Gastroesophageal sphincter (tissue), 4 donors: Measurements from ENCODE around the gene APPBP2. TPM values are rescaled to one million over a fixed set of nuclear protein-coding genes. Genes with fewer than 3 reads are reported as not detected.
"Not testable (repeated sequence)": the region's sequence is repeated elsewhere in the genome, so short reads cannot be mapped to it uniquely, and the experiment has no call there.

Source experiments
- ATAC-seq: fragments of 150-250 bp; one replicate; pipeline ENCODE4 v1.9.1; 2016; ENCODE audit warnings: mild to moderate bottlenecking, moderate library complexity
- H3K27ac ChIP-seq, 4 donors: fragments of 200-600 bp; sonication (generic) in 3 of 4; 1 replicate in 3 of 4; 2 replicates in 1 of 4; pipeline ENCODE4 v1.5.1; 2016 to 2019
- H3K27me3 ChIP-seq: fragments of 200-600 bp; sonication (generic); one replicate; pipeline ENCODE4 v1.5.1; 2019
- H3K36me3 ChIP-seq, 2 donors: fragments of 200-600 bp; sonication (generic); one replicate each; pipeline ENCODE4 v1.5.1; 2019; ENCODE audit warnings: control low read depth in 1 of 2
- H3K4me1 ChIP-seq, 3 donors: fragments of 200-600 bp; sonication (generic); 1 replicate in 2 of 3; 2 replicates in 1 of 3; pipeline ENCODE4 v1.5.1; 2016 to 2019; ENCODE audit warnings: control low read depth in 2 of 3
- H3K4me3 ChIP-seq, 2 donors: fragments of 200-600 bp; sonication (generic); one replicate each; pipeline ENCODE4 v1.5.1; 2019; ENCODE audit warnings: mild to moderate bottlenecking in 1 of 2, moderate library complexity in 1 of 2
- H3K9me3 ChIP-seq, 3 donors: fragments of 200-600 bp; sonication (generic); one replicate each; pipeline ENCODE4 v1.5.1; 2017 to 2019; ENCODE audit warnings: control low read depth in 2 of 3
- EP300 ChIP-seq: sonication (generic); formaldehyde crosslinking; IDR thresholded peaks from one replicate; pipeline ENCODE4 v1.6.1; 2017; ENCODE audit warnings: antibody characterized with exemption, mild to moderate bottlenecking
- POLR2A ChIP-seq, 2 donors: fragments of 450-650 bp; IDR thresholded peaks; one replicate each; pipeline ENCODE4 v1.6.1; 2017; ENCODE audit warnings: antibody characterized with exemption in 2 of 2, mild to moderate bottlenecking in 2 of 2, moderate library complexity in 1 of 2
- POLR2AphosphoS5 ChIP-seq: sonication (generic); formaldehyde crosslinking; IDR thresholded peaks from one replicate; pipeline ENCODE4 v1.6.1; 2017; ENCODE audit warnings: antibody characterized with exemption
- WGBS, 2 donors: methylation state at CpG; one replicate each; pipeline ENCODE4 v1.1.5; 2018; ENCODE audit warnings: low coverage in 1 of 2; 5-methylcytosine and 5-hydroxymethylcytosine counted together
- total RNA-seq, 4 donors: library from RNA; depleted of rRNA; stranded (reverse); fragments of >200 nt; gene quantifications; one replicate each; pipeline ENCODE4 v1.1.0, GENCODE V29; 2016
- TF ChIP-seq, protein P1 (sequence below), 4 experiments: fragments of 200-600 bp in 2 of 4; fragments of 450-650 bp in 2 of 4; sonication (generic) in 1 of 4; IDR thresholded peaks; one replicate each; pipeline ENCODE4 v1.5.1; 2017 to 2019; ENCODE audit warnings: antibody characterized with exemption in 4 of 4, mild to moderate bottlenecking in 2 of 4, moderate library complexity in 2 of 4

Gene APPBP2
- total RNA-seq, 4 donors from 2014 or later: 30.0 to 39.2 (median 34.4) TPM

DNA sequence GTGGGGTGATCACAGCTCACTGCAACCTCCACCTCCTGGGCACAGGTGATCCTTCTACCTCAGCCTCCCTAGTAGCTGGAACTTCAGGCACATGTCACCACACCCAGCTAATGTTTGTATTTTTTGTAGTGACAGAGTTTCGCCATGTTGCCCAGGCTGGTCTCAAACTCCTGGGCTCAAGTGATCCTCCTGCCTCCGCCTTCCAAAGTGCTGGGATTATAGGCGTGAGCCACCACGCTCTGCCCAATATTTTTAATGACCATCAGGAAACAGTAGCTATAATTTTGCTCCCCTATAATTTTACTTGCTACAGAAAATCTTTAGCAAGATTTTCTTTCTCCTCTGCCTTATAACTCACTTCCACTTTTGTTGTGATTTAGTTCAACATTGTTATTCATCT is 29.7 kb upstream of the APPBP2 start:
- H3K9me3 ChIP-seq: peaks cover 0 to 6% (median 0%) of the 10 kb centered on the region in 3 donors
- WGBS, 2 donors: 79 to 96% methylated on average over 4 of the region's 4 CpGs
- no peaks in the 10 kb centered on the region for H3K36me3 ChIP-seq
- H3K27me3 ChIP-seq: no peaks in the 10 kb centered on the region
- H3K4me1 ChIP-seq: no peaks in the 10 kb centered on the region
- TF ChIP-seq POLR2A (IDR thresholded peaks at IDR 0.05) (no peak), POLR2AphosphoS5 (no peak), EP300 (no peak)
- TF ChIP-seq, protein P1, sequence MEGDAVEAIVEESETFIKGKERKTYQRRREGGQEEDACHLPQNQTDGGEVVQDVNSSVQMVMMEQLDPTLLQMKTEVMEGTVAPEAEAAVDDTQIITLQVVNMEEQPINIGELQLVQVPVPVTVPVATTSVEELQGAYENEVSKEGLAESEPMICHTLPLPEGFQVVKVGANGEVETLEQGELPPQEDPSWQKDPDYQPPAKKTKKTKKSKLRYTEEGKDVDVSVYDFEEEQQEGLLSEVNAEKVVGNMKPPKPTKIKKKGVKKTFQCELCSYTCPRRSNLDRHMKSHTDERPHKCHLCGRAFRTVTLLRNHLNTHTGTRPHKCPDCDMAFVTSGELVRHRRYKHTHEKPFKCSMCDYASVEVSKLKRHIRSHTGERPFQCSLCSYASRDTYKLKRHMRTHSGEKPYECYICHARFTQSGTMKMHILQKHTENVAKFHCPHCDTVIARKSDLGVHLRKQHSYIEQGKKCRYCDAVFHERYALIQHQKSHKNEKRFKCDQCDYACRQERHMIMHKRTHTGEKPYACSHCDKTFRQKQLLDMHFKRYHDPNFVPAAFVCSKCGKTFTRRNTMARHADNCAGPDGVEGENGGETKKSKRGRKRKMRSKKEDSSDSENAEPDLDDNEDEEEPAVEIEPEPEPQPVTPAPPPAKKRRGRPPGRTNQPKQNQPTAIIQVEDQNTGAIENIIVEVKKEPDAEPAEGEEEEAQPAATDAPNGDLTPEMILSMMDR (IDR thresholded peaks at IDR 0.05): no peak
- no peak for ATAC-seq
- no peak overlapping the region for H3K27ac ChIP-seq
- H3K4me3 ChIP-seq: no peak overlapping the region

DNA sequence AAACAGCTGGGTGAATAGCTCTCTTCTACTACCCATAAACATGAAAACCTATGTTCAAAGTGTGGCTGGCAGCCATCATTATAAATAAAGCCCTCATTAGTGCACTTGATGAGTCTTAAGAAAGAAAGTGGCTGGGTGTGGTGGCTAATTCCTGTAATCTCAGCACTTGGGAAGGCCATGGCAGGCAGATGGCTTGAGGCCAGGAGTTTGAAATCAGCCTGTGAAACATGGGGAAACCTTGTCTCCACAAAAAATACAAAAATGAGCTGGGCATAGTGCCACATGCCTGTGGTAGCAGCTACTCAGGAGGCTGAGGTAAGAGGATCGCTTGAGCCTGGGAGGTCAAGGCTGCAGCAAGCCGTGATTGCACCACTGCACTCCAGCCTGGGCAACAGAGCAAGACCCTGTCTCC is 28.3 kb upstream of the APPBP2 start:
- 70% methylated on average over 2 of the region's 2 CpGs; no CpG with 5 or more reads in 1 of the 2 donors for WGBS, 2 donors
- no peaks in the 10 kb centered on the region for H3K27me3 ChIP-seq
- H3K9me3 ChIP-seq: peaks cover 0 to 6% (median 0%) of the 10 kb centered on the region in 3 donors
- no peak for TF ChIP-seq POLR2AphosphoS5
- no peak for TF ChIP-seq POLR2A (IDR thresholded peaks at IDR 0.05)
- no peak for TF ChIP-seq EP300
- TF ChIP-seq, protein P1 (IDR thresholded peaks at IDR 0.05): no peak
- H3K4me1 ChIP-seq: no peaks in the 10 kb centered on the region
- no peak for ATAC-seq
- no peak overlapping the region for H3K4me3 ChIP-seq
- no peak overlapping the region for H3K27ac ChIP-seq
- no peaks in the 10 kb centered on the region for H3K36me3 ChIP-seq

DNA sequence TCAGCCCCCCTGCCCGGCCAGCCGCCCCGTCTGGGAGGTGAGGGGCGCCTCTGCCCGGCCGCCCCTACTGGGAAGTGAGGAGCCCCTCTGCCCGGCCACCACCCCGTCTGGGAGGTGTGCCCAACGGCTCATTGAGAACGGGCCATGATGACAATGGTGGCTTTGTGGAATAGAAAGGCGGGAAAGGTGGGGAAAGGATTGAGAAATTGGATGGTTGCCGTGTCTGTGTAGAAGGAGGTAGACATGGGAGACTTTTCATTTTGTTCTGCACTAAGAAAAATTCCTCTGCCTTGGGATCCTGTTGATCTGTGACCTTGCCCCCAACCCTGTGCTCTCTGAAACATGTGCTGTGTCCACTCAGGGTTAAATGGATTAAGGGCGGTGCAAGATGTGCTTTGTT is 26.2 kb upstream of the APPBP2 start:
- not testable (repeated sequence) for H3K27ac ChIP-seq, H3K36me3 ChIP-seq, ATAC-seq, H3K27me3 ChIP-seq, H3K4me1 ChIP-seq, H3K4me3 ChIP-seq, H3K9me3 ChIP-seq
- WGBS, 2 donors: no CpG with 5 or more reads among the region's 13 CpGs

DNA sequence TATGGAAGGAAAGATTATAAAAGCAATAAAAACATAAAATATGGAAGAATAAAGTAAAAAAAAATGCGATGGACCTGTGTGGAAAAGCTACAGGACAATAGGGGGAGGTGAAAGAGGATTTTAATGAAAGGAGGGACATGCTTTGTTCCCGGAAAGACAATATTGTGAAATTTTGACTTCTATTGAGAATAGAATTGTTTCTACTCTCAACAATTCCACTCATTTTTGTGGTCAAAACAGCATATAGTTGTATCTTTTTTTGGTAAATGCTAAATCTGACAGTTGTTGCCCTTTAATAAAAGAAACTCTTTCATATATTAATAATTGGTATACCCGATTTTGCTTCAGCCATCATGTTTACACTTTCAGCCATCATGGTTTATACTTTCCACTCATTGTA is 22.9 kb upstream of the APPBP2 start:
- ATAC-seq: no peak
- 62 to 63% methylated on average over 3 of the region's 3 CpGs for WGBS, 2 donors
- no peak overlapping the region for H3K27ac ChIP-seq

DNA sequence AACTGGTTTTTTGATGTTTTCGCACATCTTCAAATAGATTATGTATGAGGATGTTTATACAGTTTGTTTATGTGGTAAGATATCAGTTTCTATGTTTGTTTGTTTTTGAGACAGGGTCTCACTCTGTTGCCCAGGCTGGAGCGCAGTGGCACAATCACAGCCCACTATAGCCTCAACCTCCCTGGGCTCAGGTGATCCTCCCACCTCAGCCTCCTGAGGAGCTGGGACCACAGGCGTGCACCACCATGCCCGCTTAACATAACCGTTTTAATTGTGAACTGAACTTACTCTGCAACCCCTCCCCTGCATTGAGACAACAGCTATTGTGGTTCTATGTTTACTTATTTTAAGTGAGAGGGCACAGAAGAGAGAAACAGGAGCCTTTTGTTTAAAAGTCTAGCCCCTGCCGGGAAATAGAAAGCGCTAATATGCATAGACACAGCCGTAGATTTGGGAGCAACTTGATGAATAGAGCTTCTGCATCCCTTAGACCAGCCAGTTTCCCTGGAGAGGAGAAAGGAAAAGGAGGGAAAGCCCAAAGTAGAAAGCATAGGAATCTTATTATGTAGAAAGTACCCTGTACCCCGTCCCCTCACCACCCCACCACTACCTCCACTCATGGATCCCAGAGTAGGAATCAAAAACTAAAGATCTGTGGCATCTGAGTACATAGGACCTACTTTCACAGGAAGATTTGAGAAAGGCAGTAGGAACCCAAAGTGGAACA is 19.6 kb upstream of the APPBP2 start:
- Histone ChIP-seq H3K4me1 (no peaks in the 10 kb centered on the region), H3K9me3 (no peaks in the 10 kb centered on the region), H3K27ac (no peak overlapping the region), H3K27me3 (no peaks in the 10 kb centered on the region), H3K36me3 (no peaks in the 10 kb centered on the region), H3K4me3 (no peak overlapping the region)
- TF ChIP-seq POLR2A (IDR thresholded peaks at IDR 0.05) (no peak), EP300 (no peak), POLR2AphosphoS5 (no peak)
- TF ChIP-seq, protein P1 (IDR thresholded peaks at IDR 0.05): no peak
- WGBS, 2 donors: 83 to 88% methylated on average over 4 to 6 of the region's 9 CpGs
- ATAC-seq: no peak

More for the DNA sequence above, 22.9 kb upstream of the APPBP2 start:
- TF ChIP-seq EP300: no peak
- TF ChIP-seq, protein P1 (IDR thresholded peaks at IDR 0.05): no peak
- no peak for TF ChIP-seq POLR2AphosphoS5
- TF ChIP-seq POLR2A (IDR thresholded peaks at IDR 0.05): no peak
- Histone ChIP-seq H3K4me3 (no peak overlapping the region), H3K4me1 (no peaks in the 10 kb centered on the region), H3K27me3 (no peaks in the 10 kb centered on the region), H3K9me3 (peaks cover 0 to 6% (median 0%) of the 10 kb centered on the region in 3 donors), H3K36me3 (no peaks in the 10 kb centered on the region)
